NCI-H524 (cell line): ENCODE results near the gene BCL6.

Experiments
- DNase-seq, 2 experiments: peaks; one replicate each; lab custom pipeline; 2025; lab: John Stamatoyannopoulos, UW

The BCL6 gene

GRCh38 chr3:187745201-187746058 lies at the start of gene BCL6:
TSS of gene BCL6 (minus strand) at chr3:187745468. CDS start at chr3:187733693, 11,775 bp downstream.
- DNase-seq: peak; percentile 97

GRCh38 chr3:187794731-187795130 lies 49.5 kb upstream of the BCL6 start:
- DNase-seq: no peak

DNA sequence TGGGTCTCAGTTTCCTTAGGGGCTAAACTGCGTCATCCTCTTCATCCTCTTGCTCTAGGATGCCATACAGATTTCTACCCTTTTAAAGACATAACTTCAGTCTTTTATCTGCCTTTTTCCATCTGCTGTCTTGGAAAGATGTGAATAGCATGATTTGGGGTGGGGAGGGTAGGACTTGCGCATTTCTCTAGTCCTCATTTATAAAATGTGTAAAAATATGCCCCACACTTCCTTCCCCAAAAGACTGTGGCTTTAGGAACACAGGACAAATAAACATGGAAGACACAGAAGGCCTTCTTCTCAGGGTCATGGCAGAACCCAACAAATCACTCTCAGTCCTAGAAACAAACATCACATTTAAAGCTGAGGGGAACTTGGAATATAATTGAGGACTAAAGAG lies 48.4 kb upstream of the BCL6 start:
- no peak for DNase-seq

DNA sequence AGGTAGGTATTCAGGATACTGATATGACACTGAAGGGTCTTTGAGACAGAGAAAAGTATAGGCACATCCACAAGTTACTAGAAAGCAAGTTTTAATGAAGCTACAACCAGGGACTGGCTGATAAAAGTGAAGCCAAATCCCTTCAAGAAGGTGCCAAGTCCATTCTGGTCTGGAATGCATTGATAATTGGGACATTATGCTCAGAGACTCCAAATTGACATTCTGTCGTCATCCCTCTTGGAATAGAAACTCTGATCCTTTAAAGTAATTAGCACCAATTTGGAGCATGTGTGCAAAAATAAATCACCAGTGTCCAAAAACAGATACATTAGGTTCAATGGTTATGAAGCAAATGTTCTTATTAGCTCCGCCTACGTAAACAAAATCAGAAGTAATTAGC lies 47.3 kb upstream of the BCL6 start:
- DNase-seq: no peak

DNA sequence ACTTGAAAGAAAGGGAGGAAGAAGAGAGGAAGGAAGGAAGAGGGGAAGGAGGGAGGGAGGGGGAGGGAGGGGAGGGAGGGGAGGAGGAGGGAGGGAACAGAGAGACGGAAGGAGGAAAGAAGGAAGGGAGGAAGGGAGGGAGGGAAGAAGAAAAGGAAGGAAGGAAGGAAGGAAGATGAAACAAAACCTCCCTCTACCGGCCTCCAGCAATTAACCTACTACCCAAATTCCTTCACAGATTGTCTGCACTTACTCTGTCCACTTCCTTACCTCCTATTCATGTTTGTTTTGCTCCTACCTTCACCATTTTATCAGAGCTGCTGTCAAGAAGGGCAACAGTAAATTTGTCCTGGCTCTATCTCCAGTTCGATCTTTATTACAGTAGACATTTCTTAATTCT lies 44.6 kb upstream of the BCL6 start:
- no peak for DNase-seq

DNA sequence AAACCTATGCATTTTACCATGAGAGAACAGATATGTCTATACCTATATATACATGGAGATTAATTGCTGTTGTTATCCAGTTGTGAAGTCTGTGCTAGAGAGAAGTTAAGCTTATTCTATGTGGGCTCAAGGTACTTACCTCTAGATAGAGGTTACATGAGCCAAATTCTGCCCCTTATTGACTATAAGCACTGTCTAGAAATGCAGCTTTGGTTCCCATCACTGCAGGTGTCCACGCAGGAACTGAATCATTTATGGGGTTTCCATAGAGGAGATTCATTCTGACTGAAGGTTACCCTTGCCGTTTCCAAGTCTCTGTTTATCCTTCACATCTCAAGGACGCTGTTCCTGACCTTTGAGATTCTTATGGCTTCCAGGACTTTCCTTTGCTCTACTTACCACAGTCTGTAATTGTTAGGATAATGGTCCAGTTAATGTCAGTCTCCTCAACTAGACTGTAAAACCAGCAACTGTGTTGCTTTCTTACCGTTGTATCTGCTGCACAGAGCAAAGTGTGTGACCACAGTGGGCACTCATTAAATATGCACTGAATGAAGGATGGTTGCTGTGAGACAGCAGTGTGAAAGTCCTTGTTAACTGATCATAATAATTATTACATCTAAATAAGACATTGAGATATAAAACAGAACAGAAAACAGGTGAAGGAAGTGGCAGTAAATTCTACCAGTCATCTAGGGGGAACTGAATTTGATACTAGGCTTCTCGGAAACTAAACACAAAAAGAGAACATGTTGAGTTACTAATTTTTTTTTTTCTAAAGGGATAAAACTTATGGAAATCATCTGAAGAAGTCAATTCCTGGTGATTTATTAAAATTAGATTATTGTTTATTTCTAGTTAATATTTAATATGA lies 44.0 kb upstream of the BCL6 start:
- DNase-seq: no peak

DNA sequence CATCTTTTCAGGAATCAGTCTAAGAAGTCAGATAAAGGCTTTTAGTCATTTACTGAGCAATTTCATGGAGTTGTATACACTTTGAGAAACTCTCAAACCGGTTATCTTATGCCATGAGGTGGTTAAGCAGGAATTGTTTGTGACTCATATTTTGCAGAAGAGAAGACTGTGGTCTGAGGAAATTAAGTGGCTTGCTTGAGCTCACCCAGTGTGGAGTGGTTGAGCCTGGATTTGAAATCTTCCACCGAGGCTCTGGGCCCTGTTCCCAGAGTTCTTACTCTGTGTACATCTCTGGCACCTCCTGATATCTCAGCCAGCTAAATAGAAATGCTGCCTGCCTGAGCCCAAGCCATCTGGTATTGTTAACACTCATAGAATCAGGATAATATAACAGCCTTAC lies 37.8 kb upstream of the BCL6 start:
- DNase-seq: no peak

DNA sequence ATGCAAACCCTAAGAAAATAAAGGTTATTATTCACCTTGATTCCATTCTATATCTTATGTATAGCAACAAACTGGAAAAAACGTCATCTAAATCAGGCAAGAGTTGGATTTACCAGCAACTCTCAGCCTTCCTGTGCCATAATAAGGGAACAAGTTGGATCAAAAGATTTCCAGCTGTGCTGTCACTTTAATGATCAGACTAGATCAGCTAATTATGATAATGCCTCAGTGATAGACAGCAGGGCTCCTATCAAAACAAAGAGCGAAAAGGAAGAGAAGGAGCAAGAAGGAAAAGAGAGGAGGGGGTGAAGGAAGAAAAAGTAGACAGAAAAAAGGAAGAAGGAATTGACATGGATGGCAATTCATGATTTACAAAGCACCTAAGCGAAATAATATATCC lies 36.7 kb upstream of the BCL6 start:
- DNase-seq: no peak

DNA sequence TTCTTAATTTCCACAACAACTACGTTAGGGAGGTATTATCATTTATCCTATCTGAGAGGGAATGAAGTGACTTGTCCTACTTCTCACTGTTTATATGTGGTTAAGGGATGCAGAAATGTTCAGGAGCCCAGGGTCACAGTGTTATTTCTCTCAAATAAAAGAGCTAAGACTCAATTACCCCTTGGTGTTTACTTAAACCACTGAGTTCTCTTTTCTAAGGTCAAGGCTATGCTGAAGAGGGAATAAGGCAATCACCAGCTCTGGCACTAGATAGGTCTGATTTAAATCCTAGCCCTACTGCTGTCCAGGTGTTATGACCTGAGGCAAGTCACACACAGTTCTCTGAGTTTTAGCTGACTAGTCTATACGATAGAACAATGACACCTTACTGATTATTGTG lies 35.7 kb upstream of the BCL6 start:
- DNase-seq: no peak

DNA sequence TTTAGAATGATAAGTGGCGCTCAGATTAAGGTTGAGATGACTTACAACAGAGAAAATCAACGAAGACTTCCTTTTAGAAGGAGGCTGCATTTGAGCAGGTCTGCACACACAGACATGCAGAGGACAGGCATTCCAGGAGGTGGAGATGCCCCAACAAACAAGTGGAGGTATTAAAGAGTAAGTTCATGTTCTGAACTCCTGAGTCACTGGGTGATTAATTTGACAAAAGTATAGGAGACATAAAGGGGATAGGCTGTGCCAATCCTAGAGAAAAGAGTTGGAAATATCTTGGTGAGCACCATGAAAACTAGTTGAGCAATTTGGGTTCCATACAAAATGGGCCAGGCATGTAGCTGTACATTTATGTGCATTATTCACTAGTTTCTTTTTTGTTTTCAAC lies 33.5 kb upstream of the BCL6 start:
- DNase-seq: no peak

- DNase-seq: no peak
Observed at GRCh38 chr3:187777331-187777941, 32.2 kb upstream of the BCL6 start.

DNA sequence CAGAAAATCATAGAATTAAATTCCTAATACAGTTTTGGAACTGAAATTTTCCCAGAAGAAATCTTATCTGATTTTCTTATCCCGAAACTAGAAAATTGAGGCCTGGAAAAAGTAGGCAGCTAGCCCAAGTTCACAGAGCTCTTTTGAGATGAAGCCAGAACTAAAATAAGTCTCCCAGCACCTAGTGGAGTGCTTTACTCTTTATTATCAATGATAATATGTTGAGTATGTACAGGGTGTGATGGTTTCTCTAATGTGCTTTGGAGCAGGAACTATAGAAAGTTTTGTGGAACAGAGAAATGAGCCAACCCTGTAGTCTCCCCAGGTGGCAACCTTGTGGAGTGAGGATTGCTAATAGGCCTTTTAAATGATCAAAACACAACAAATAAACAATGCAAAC lies 30.3 kb upstream of the BCL6 start:
- no peak for DNase-seq

DNA sequence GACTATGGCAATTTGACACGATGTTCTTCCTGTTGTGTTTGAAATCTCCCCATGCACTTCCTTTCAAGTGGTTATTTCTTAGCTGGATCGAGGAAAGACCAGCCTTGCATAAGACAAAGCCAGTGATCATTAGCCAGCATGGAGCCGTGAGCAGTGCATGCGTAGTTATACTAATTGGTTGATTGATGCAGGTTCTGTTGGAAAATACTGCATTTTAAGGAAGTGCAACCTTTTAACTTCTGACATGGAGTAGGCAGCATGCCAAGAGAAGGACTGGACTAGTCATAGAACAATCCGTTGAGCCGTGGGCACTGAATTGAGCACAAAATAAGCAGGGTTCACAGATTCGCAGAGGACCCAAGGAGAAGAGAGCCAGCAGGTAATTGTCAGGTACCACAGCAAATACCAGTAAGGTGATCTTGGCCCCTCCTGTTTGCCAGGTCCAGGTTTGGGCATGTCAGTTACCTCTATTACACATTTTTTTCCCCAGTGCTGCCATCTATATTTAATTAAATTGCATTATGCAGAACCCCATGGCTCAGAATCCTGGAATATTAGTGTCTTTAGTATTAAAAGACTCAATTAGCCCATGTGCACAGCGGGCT lies 29.0 kb upstream of the BCL6 start:
- no peak for DNase-seq

GRCh38 chr3:187773233-187774184 lies 28.2 kb upstream of the BCL6 start:
- no peak for DNase-seq

DNA sequence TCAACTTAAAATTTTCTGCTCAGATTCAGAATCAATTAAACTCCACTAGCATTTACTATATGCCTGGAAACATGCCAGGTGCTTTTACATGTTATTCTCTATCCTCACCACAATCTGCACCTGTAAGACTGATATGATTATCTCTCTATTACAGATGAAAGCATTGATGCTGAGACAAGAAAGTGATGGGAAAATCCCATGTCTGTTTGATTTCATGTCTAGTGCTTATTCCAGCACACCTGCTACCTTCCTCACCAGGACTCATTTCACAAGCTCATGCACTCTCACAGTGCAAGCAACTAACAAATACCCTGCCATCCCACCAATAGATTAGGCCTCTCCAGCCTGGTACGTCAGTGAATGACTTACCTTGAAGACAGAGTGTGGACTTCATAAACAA lies 25.0 kb upstream of the BCL6 start:
- DNase-seq: no peak

DNA sequence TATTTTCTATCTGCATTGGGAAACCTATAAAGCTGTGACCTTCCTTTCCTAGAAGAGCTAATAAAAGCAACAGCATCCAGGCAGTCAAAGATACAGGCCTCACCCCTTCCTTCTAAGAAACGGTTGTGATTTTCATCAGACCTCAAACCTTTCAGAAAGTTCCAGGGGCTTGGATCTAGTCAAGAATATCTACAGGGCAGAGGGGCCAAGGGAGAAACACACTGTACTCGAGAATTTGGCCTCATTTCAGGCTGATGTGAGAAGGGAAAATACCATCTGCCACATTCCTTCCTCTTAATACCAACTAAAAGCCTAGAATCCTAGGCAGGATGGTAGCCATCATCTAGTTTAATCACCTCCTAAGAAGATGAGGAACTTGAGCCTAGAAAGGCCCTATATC lies 24.5 kb upstream of the BCL6 start:
- DNase-seq: peak; percentile 89 to 97

GRCh38 chr3:187767266-187768012 lies 22.2 kb upstream of the BCL6 start:
- DNase-seq: peak; percentile 72 to 95

DNA sequence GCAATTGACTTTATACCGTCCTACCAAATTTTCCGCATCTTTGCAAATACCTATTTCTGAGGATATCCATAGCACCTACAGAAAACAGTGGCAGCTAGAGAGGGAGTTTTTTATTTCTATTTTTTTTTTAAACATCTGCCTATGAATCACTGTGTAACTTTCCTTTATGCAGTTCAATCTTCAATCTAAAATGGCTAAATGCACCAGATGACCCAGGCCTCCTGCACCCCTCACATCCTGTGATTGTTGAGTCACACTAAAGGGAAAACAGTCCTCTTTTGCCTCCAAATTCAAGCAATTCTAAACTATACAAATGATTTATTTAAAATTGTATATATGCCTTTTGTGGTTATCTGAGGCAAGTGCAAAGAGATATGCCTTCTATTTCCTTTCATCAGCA lies 20.1 kb upstream of the BCL6 start:
- no peak for DNase-seq

DNA sequence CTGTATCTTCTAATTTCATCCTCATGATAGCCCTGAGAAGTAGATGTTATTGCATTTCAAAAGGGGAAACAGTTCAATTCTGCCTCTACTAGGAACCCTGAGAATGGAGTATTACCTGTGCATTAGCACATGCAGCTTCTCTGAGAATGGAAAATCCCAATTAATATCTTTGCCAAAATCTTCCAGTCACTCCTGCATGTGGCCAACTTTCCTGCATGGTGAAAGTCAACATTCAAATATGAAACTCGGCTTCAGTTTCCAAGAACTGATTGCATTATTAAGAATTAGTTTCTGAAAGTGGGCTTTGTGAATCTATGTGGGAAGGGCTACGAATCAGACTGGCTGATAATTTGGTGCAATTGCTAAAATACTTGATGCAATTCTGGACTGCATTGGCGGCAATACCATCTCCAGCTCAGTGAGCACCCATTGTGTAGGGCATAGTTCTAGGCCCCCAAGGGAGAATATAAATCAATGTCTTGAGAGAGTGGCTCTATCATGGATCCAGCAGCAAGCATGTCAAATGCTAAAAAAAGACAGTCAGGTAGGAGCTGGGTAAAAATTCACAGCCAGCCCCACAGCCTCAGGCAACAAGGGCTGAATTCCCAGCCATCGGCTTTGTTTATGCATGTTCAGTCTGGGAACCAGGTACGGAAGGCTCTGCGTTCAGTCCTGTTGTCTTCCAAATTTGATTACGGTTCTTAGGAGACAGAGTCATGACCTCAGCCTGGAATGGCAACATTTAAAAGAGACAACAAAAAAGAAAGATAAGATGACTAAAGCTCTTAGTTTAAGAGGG lies 18.8 kb upstream of the BCL6 start:
- no peak for DNase-seq

GRCh38 chr3:187762792-187763191 lies 17.5 kb upstream of the BCL6 start:
- no peak for DNase-seq
